IMR-90 (cell line): ENCODE measurements around the gene HOXD12.

Source experiments
- CEBPB ChIP-seq: IDR thresholded peaks from 2 replicates; pipeline ENCODE4 v1.6.1; 2012; ENCODE audit warnings: low read depth, low read length, improper control_type of control experiment
- CTCF ChIP-seq: conservative IDR thresholded peaks from 2 replicates; pipeline ENCODE4 v1.5.1; 2012; ENCODE audit warnings: mild to moderate bottlenecking, low read depth, low read length, improper control_type of control experiment
- RAD21 ChIP-seq: IDR thresholded peaks from 2 replicates; pipeline ENCODE4 v1.6.1; 2012; ENCODE audit warnings: low read length, improper control_type of control experiment

- TF ChIP-seq RAD21: no peak
- TF ChIP-seq CTCF: no peak
- TF ChIP-seq CEBPB: no peak
These were observed 7.1 kb upstream of the HOXD12 start, which contains the start of gene HOXD13 for GRCh38 chr2:176092270-176093144.
